ENCODE data around the gene SH3TC2.
A peak's percentile ranks its signal among the peaks of the same experiment; 100 is the strongest.

Gene SH3TC2

GRCh38 chr5:148979083-148979723 is 83.7 kb downstream of the SH3TC2 start:
- Histone ChIP-seq H3K4me2 (ENCODE audit: low read length) (no peak overlapping the region), H3K27me3 (ENCODE audit: control insufficient read depth, insufficient read depth, low read length) (no peaks in the 10 kb centered on the region), H2AFZ (peak overlapping the region; percentile 72), H3K36me3 (ENCODE audit: control insufficient read depth, insufficient read depth, low read length) (no peaks in the 10 kb centered on the region), H3K9me3 (ENCODE audit: control insufficient read depth, low read length) (no peaks in the 10 kb centered on the region), H3K9ac (no peak overlapping the region), H3K4me1 (peaks cover 46% of the 10 kb centered on the region), H3K4me3 (ENCODE audit: low read depth, low read length) (no peak overlapping the region), H3K79me2 (no peaks in the 10 kb centered on the region), H3K27ac (peak overlapping the region; percentile 80)
- TF ChIP-seq CTCF (IDR thresholded peaks at IDR 0.05): no peak

DNA sequence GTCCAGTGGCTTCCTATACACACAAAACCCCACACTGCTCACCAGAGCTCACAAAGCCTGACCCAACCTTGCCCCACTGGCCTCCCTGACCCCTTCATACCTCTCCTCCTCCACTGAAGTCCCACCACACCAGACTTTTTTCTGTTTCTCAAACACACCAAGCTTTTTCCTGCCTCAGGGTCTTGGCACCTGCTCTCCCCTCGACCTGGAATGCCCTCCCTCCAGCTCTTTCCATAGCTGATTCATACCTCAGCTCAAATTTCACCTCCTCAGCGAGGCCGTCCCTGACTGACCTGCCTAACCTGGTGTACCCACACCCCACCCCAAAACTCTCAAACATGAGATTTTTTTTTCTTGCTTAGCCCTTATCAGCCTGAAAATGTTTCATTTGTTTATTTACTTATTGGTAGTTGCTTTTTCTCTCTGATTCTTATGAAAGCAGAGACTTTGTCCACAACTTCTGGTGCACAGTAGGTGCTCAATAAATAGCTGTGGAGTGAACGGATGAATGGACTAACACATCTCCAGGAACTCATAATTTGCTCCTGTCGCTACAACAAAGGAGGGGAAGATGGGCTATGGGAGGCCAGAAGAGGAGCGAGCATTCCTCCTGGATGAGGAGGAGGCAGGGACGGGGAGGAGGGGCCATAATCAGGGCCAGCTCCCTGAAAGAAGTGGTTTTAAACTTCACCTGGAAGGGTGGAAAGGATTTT is 84.3 kb downstream of the SH3TC2 start:
- Histone ChIP-seq H3K36me3 (ENCODE audit: control insufficient read depth, insufficient read depth, low read length) (no peaks in the 10 kb centered on the region), H3K27ac (peak overlapping the region; percentile 80), H3K79me2 (no peaks in the 10 kb centered on the region), H3K4me1 (peaks cover 52% of the 10 kb centered on the region), H2AFZ (peak overlapping the region; percentile 72), H3K9me3 (ENCODE audit: control insufficient read depth, low read length) (no peaks in the 10 kb centered on the region), H3K4me3 (ENCODE audit: low read depth, low read length) (no peak overlapping the region), H3K4me2 (ENCODE audit: low read length) (peak overlapping the region; percentile 28), H3K9ac (no peak overlapping the region), H3K27me3 (ENCODE audit: control insufficient read depth, insufficient read depth, low read length) (no peaks in the 10 kb centered on the region)
- no peak for TF ChIP-seq CTCF (IDR thresholded peaks at IDR 0.05)

DNA sequence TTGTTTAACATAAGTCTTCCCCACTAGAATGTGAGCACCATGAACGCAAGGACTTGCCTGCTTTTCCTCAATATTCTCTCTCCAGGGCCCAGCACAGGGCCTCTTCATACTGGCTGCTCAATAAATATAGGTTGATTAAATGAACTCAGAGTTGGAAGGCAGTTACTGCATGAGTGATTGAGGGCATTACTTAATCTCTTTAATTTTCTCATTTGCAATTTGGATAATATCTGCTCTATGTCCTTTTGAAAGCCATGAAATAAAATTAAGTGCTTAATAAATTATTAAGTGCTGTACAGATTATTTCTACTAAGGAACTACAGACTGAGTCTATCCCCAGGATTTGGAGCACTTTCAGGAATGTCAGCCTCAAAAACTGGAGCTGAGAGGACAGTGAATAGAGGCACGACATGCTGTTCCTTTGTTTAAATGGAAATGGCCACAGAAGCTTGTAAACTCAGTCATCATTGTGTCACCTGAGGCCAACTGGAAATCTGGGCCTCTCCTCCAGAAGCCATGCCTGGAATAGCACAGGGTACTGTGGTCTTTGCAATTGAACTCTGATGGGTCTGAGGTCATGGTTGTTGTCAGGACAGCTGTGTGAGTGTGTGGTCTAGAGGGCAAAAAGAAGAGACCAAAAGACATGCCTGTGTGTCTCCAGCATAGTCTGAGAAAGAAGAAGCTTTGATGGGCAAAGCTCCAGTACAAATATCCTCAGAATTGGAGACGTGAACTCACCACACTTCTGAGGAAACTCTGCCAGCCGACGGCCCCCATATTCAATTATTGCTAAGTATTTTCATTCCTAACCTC is 86.1 kb downstream of the SH3TC2 start:
- Histone ChIP-seq H3K79me2 (no peaks in the 10 kb centered on the region), H3K27me3 (ENCODE audit: control insufficient read depth, insufficient read depth, low read length) (no peaks in the 10 kb centered on the region), H3K9me3 (ENCODE audit: control insufficient read depth, low read length) (no peaks in the 10 kb centered on the region), H3K4me1 (peaks cover 60% of the 10 kb centered on the region), H3K36me3 (ENCODE audit: control insufficient read depth, insufficient read depth, low read length) (no peaks in the 10 kb centered on the region), H2AFZ (peak overlapping the region; percentile 69), H3K9ac (no peak overlapping the region), H3K4me2 (ENCODE audit: low read length) (no peak overlapping the region), H3K4me3 (ENCODE audit: low read depth, low read length) (no peak overlapping the region), H3K27ac (peak overlapping the region; percentile 80)
- no peak for TF ChIP-seq CTCF (IDR thresholded peaks at IDR 0.05)

GRCh38 chr5:148974642-148975327 is 88.1 kb downstream of the SH3TC2 start:
- Histone ChIP-seq H3K27me3 (ENCODE audit: control insufficient read depth, insufficient read depth, low read length) (no peaks in the 10 kb centered on the region), H3K4me2 (ENCODE audit: low read length) (no peak overlapping the region), H3K9ac (no peak overlapping the region), H3K79me2 (no peaks in the 10 kb centered on the region), H3K27ac (peak overlapping the region; percentile 34), H3K4me1 (peaks cover 60% of the 10 kb centered on the region), H3K36me3 (ENCODE audit: control insufficient read depth, insufficient read depth, low read length) (no peaks in the 10 kb centered on the region), H3K4me3 (ENCODE audit: low read depth, low read length) (no peak overlapping the region), H3K9me3 (ENCODE audit: control insufficient read depth, low read length) (no peaks in the 10 kb centered on the region), H2AFZ (no peak overlapping the region)
- no peak for TF ChIP-seq CTCF (IDR thresholded peaks at IDR 0.05)
